ENCODE results near the gene FUT2. TPM values are rescaled to one million over a fixed set of nuclear protein-coding genes. Genes with fewer than 3 reads are reported as not detected.

Gene FUT2
- total and polyA plus RNA-seq, 10 of the 15 experiments (the other 5 are each of a cell fraction or from before 2014, with no cell fraction given): 0.02 to 0.13 (median 0.07) TPM; not detected in 7

GRCh38 chr19:48728911-48729664 is 33.3 kb downstream of the FUT2 start (continued):
- TF ChIP-seq E4F1 (IDR thresholded peaks at IDR 0.05; ENCODE audit: borderline replicate concordance, partially characterized antibody) (no peak), CHD1 (IDR thresholded peaks at IDR 0.05; ENCODE audit: low read depth, low read length) (no peak), USF2 (IDR thresholded peaks at IDR 0.05; ENCODE audit: borderline replicate concordance, low read depth, low read length) (no peak), SMAD5 (IDR thresholded peaks at IDR 0.05; ENCODE audit: low read depth) (no peak)

- Histone ChIP-seq H4K20me1 (ENCODE audit: control insufficient read depth, insufficient read depth) (no peaks in the 10 kb centered on the region), H3K36me3 (ENCODE audit: control insufficient read depth in 2 of 2, insufficient read depth in 2 of 2, low read length in 1 of 2) (no peaks in the 10 kb centered on the region), H2AFZ (ENCODE audit: control insufficient read depth, low read depth, low read length) (no peak overlapping the region), H3K4me2 (ENCODE audit: control insufficient read depth, insufficient read depth) (no peak overlapping the region), H3K9ac (ENCODE audit: control insufficient read depth, insufficient read depth, low read length) (no peak overlapping the region), H3K4me1 (ENCODE audit: control insufficient read depth, insufficient read depth, low read length) (no peaks in the 10 kb centered on the region; the same call in 1 of the 2 replicates), H3K79me2 (ENCODE audit: control insufficient read depth, insufficient read depth, low read length) (no peaks in the 10 kb centered on the region), H3K4me3 (no peak overlapping the region), H3K27me3 (replicated peaks in 1 of 2; ENCODE audit: control insufficient read depth in 2 of 2, insufficient read depth in 2 of 2, low read length in 1 of 2) (no peaks in the 10 kb centered on the region), H3K9me3 (replicated peaks; ENCODE audit: control insufficient read depth, insufficient read depth, low read length) (peaks cover 6% of the 10 kb centered on the region; the same call in 2 of the 3 replicates), H3K27ac (ENCODE audit: control insufficient read depth, insufficient read depth) (no peak overlapping the region)
- RAD21 ChIA-PET (ENCODE audit: unreplicated experiment): no interaction called here
- in situ Hi-C loops (cut with MboI) (no loop called here), intact Hi-C loops (cut with micrococcal nuclease; ENCODE audit: unreplicated experiment) (no loop called here)
- no peak for ATAC-seq
- CTCF ChIA-PET: no interaction called here
- WGBS (ENCODE audit: insufficient coverage, insufficient replicate concordance, low lambda C conversion rate, missing lambda C conversion rate): 20% methylated on average over 4 of the region's 4 CpGs
- POLR2A ChIA-PET: no interaction called here
- FAIRE-seq: no peak
- SMC1A ChIA-PET (ENCODE audit: uncharacterized antibody, unreplicated experiment): no interaction called here
- no TSS peak for BruUV-seq (replicated peaks)
- DNase-seq (ENCODE audit: low read depth, low spot score): no peak
- TF ChIP-seq, protein P1, sequence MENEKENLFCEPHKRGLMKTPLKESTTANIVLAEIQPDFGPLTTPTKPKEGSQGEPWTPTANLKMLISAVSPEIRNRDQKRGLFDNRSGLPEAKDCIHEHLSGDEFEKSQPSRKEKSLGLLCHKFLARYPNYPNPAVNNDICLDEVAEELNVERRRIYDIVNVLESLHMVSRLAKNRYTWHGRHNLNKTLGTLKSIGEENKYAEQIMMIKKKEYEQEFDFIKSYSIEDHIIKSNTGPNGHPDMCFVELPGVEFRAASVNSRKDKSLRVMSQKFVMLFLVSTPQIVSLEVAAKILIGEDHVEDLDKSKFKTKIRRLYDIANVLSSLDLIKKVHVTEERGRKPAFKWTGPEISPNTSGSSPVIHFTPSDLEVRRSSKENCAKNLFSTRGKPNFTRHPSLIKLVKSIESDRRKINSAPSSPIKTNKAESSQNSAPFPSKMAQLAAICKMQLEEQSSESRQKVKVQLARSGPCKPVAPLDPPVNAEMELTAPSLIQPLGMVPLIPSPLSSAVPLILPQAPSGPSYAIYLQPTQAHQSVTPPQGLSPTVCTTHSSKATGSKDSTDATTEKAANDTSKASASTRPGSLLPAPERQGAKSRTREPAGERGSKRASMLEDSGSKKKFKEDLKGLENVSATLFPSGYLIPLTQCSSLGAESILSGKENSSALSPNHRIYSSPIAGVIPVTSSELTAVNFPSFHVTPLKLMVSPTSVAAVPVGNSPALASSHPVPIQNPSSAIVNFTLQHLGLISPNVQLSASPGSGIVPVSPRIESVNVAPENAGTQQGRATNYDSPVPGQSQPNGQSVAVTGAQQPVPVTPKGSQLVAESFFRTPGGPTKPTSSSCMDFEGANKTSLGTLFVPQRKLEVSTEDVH (IDR thresholded peaks at IDR 0.05; ENCODE audit: low read depth, partially characterized antibody): no peak
- TF ChIP-seq FOXM1 (IDR thresholded peaks at IDR 0.05; ENCODE audit: low read depth, low read length) (no peak), SMARCA5 (IDR thresholded peaks at IDR 0.05) (no peak), CREB1 (IDR thresholded peaks at IDR 0.05; ENCODE audit: low read depth) (no peak), ZNF207 (IDR thresholded peaks at IDR 0.05; ENCODE audit: borderline replicate concordance) (no peak), ZBTB4 (CRISPR knock-in tag; IDR thresholded peaks at IDR 0.05) (no peak), RCOR1 (conservative IDR thresholded peaks at IDR 0.05; ENCODE audit: low read depth, low read length) (no peak), IKZF1 (conservative IDR thresholded peaks at IDR 0.05) (no peak)
Observed at GRCh38 chr19:48731452-48731851, 35.7 kb downstream of the FUT2 start.

All from GM12878 (cell line).